ENCODE measurements around the gene DEFB123.

GRCh38 chr20:31440012-31440659, at the start of gene DEFB123:
- TF ChIP-seq CTCF (IDR thresholded peaks at IDR 0.05), result no peak
- TF ChIP-seq POLR2A (IDR thresholded peaks at IDR 0.05), result no peak

Measured in lower leg skin (tissue), 3 donors.